HFF-Myc (cell line): ENCODE measurements around the gene TMEM145.
A peak's percentile ranks its signal among the peaks of the same experiment; 100 is the strongest.

Source experiments
- DNase-seq: peaks from one replicate; pipeline ENCODE4 v3.0.0-alpha.2; 2011; ENCODE audit warnings: low read depth; ENCODE audit errors: extremely low read depth
- H3K4me3 ChIP-seq: replicated peaks from 2 replicates; pipeline ENCODE4 v1.5.1; 2011; ENCODE audit warnings: low read depth, mild to moderate bottlenecking, control low read depth, low read length
- CTCF ChIP-seq: IDR thresholded peaks from 2 replicates; pipeline ENCODE4 v1.5.1; 2012; ENCODE audit warnings: mild to moderate bottlenecking, low read depth, low read length, control low read depth; ENCODE audit errors: missing control alignments

The TMEM145 gene

GRCh38 chr19:42278452-42279154 is 34.5 kb upstream of the TMEM145 start:
- DNase-seq = no peak
- TF ChIP-seq CTCF = no peak
- peak overlapping the region; percentile 59; the same call in 1 of the 2 replicates for H3K4me3 ChIP-seq

GRCh38 chr19:42279155-42279901 is 33.8 kb upstream of the TMEM145 start:
- peak overlapping the region; percentile 59 for H3K4me3 ChIP-seq
- no peak for TF ChIP-seq CTCF
- no peak for DNase-seq

GRCh38 chr19:42279902-42280814 is 33.0 kb upstream of the TMEM145 start:
- DNase-seq = no peak
- peak; percentile 93 for TF ChIP-seq CTCF

GRCh38 chr19:42280815-42281145 is 32.3 kb upstream of the TMEM145 start:
- no peak for DNase-seq
- no peak for TF ChIP-seq CTCF
- H3K4me3 ChIP-seq = peak overlapping the region; percentile 59

More at GRCh38 chr19:42279902-42280814, 33.0 kb upstream of the TMEM145 start:
- peak overlapping the region; percentile 59 for H3K4me3 ChIP-seq

GRCh38 chr19:42281146-42281826 is 31.8 kb upstream of the TMEM145 start:
- DNase-seq = no peak
- H3K4me3 ChIP-seq = peak overlapping the region; percentile 59
- no peak for TF ChIP-seq CTCF
